ENCODE measurements around the gene ZNHIT6.

Gene ZNHIT6

GRCh38 chr1:85630493-85630892 lies 77.7 kb downstream of the ZNHIT6 start:
- H3K27ac ChIP-seq, result no peak overlapping the region
- H3K9ac ChIP-seq, result no peak overlapping the region
- H4K20me1 ChIP-seq, result no peaks in the 10 kb centered on the region
- peaks cover 0 to 44% (median 17%) of the 10 kb centered on the region in 11 experiments; a peak in 13 of 22 replicates for H3K36me3 ChIP-seq
- no peaks in the 10 kb centered on the region for H3K9me3 ChIP-seq (replicated peaks in 1 of 11)
- no peaks in the 10 kb centered on the region for H3K4me1 ChIP-seq
- no peak overlapping the region for H3K4me2 ChIP-seq
- H3K27me3 ChIP-seq, result no peaks in the 10 kb centered on the region
- TF ChIP-seq Cebpa-rat (IDR thresholded peaks at IDR 0.05), result no peak
- H3K4me3 ChIP-seq, result no peak overlapping the region

- peaks cover 0 to 36% (median 15%) of the 10 kb centered on the region in 11 experiments; a peak in 13 of 22 replicates for H3K36me3 ChIP-seq
- H3K4me3 ChIP-seq, result no peak overlapping the region
- no peak overlapping the region for H3K4me2 ChIP-seq
- no peaks in the 10 kb centered on the region for H3K27me3 ChIP-seq
- no peak for TF ChIP-seq Cebpa-rat (IDR thresholded peaks at IDR 0.05)
- H4K20me1 ChIP-seq, result no peaks in the 10 kb centered on the region
- H3K9ac ChIP-seq, result no peak overlapping the region
- no peaks in the 10 kb centered on the region for H3K9me3 ChIP-seq (replicated peaks in 1 of 11)
- H3K4me1 ChIP-seq, result no peaks in the 10 kb centered on the region
- no peak overlapping the region for H3K27ac ChIP-seq
These were observed 78.7 kb downstream of the ZNHIT6 start for GRCh38 chr1:85629532-85629920.

- Histone ChIP-seq H3K27me3 (no peaks in the 10 kb centered on the region), H3K36me3 (peaks cover 0 to 34% (median 15%) of the 10 kb centered on the region in 11 experiments; a peak in 10 of 22 replicates), H3K4me2 (no peak overlapping the region), H3K4me1 (no peaks in the 10 kb centered on the region), H3K9ac (no peak overlapping the region), H3K27ac (no peak overlapping the region), H3K9me3 (replicated peaks in 1 of 11) (no peaks in the 10 kb centered on the region), H3K4me3 (no peak overlapping the region), H4K20me1 (no peaks in the 10 kb centered on the region)
- TF ChIP-seq Cebpa-rat (IDR thresholded peaks at IDR 0.05), result no peak
These were observed 79.3 kb downstream of the ZNHIT6 start for GRCh38 chr1:85628791-85629531.

GRCh38 chr1:85626818-85627217 lies 81.4 kb downstream of the ZNHIT6 start:
- no peak for TF ChIP-seq Cebpa-rat (IDR thresholded peaks at IDR 0.05)
- peaks cover 10 to 17% (median 11%) of the 10 kb centered on the region in 11 experiments for H3K9me3 ChIP-seq (replicated peaks in 1 of 11)
- H3K9ac ChIP-seq, result no peak overlapping the region
- H3K36me3 ChIP-seq, result peaks cover 0 to 44% (median 24%) of the 10 kb centered on the region in 11 experiments; a peak in 14 of 22 replicates
- H3K4me1 ChIP-seq, result no peaks in the 10 kb centered on the region
- H3K4me2 ChIP-seq, result no peak overlapping the region
- H3K27me3 ChIP-seq, result no peaks in the 10 kb centered on the region
- H3K27ac ChIP-seq, result no peak overlapping the region
- H3K4me3 ChIP-seq, result no peak overlapping the region
- H4K20me1 ChIP-seq, result no peaks in the 10 kb centered on the region

- Histone ChIP-seq H3K36me3 (peaks cover 3 to 49% (median 33%) of the 10 kb centered on the region in 11 experiments; a peak in 17 of 22 replicates), H3K4me2 (no peak overlapping the region), H4K20me1 (no peaks in the 10 kb centered on the region), H3K4me3 (no peak overlapping the region), H3K9me3 (replicated peaks in 1 of 11) (peaks cover 23 to 32% (median 28%) of the 10 kb centered on the region in 11 experiments), H3K27ac (no peak overlapping the region), H3K4me1 (no peaks in the 10 kb centered on the region), H3K27me3 (no peaks in the 10 kb centered on the region), H3K9ac (no peak overlapping the region)
- no peak for TF ChIP-seq Cebpa-rat (IDR thresholded peaks at IDR 0.05)
These were observed 83.9 kb downstream of the ZNHIT6 start for GRCh38 chr1:85624361-85624760.

- no peak overlapping the region for H3K9ac ChIP-seq
- H3K27me3 ChIP-seq, result no peaks in the 10 kb centered on the region
- TF ChIP-seq Cebpa-rat (IDR thresholded peaks at IDR 0.05), result no peak
- H3K4me3 ChIP-seq, result no peak overlapping the region
- H3K36me3 ChIP-seq, result peaks cover 3 to 38% (median 26%) of the 10 kb centered on the region in 11 experiments; a peak in 17 of 22 replicates
- H3K4me1 ChIP-seq, result peaks cover 0 to 3% (median 0%) of the 10 kb centered on the region in 10 experiments; a peak in 2 of 20 replicates
- no peak overlapping the region for H3K4me2 ChIP-seq
- H3K9me3 ChIP-seq (replicated peaks in 1 of 11), result peaks cover 23 to 33% (median 28%) of the 10 kb centered on the region in 11 experiments
- H3K27ac ChIP-seq, result no peak overlapping the region
- no peaks in the 10 kb centered on the region for H4K20me1 ChIP-seq
These were observed 85.2 kb downstream of the ZNHIT6 start for GRCh38 chr1:85623061-85623471.

- H4K20me1 ChIP-seq, result no peaks in the 10 kb centered on the region
- peaks cover 3 to 23% (median 19%) of the 10 kb centered on the region in 11 experiments; a peak in 17 of 22 replicates for H3K36me3 ChIP-seq
- peaks cover 23 to 35% (median 30%) of the 10 kb centered on the region in 11 experiments for H3K9me3 ChIP-seq (replicated peaks in 1 of 11)
- H3K27ac ChIP-seq, result no peak overlapping the region
- H3K27me3 ChIP-seq, result no peaks in the 10 kb centered on the region
- TF ChIP-seq Cebpa-rat (IDR thresholded peaks at IDR 0.05), result no peak
- no peak overlapping the region for H3K4me3 ChIP-seq
- H3K4me1 ChIP-seq, result peaks cover 0 to 9% (median 0%) of the 10 kb centered on the region in 10 experiments; a peak in 3 of 20 replicates
- H3K9ac ChIP-seq, result no peak overlapping the region
- H3K4me2 ChIP-seq, result no peak overlapping the region
These were observed 86.8 kb downstream of the ZNHIT6 start for GRCh38 chr1:85621430-85621829.

- Histone ChIP-seq H3K9ac (no peak overlapping the region), H3K36me3 (peaks cover 3 to 23% (median 15%) of the 10 kb centered on the region in 11 experiments; a peak in 16 of 22 replicates), H3K27me3 (no peaks in the 10 kb centered on the region), H3K4me2 (no peak overlapping the region), H3K9me3 (replicated peaks in 1 of 11) (peaks cover 28 to 48% (median 37%) of the 10 kb centered on the region in 11 experiments), H4K20me1 (no peaks in the 10 kb centered on the region), H3K4me3 (no peak overlapping the region), H3K27ac (no peak overlapping the region), H3K4me1 (peaks cover 0 to 9% (median 0%) of the 10 kb centered on the region in 10 experiments; a peak in 3 of 20 replicates)
- no peak for TF ChIP-seq Cebpa-rat (IDR thresholded peaks at IDR 0.05)
These were observed 90.6 kb downstream of the ZNHIT6 start for GRCh38 chr1:85617633-85618100.

GRCh38 chr1:85616736-85617135 lies 91.5 kb downstream of the ZNHIT6 start:
- Histone ChIP-seq H3K27me3 (no peaks in the 10 kb centered on the region), H3K4me1 (peaks cover 0 to 9% (median 0%) of the 10 kb centered on the region in 10 experiments; a peak in 3 of 20 replicates), H3K36me3 (peaks cover 0 to 14% (median 5%) of the 10 kb centered on the region in 11 experiments; a peak in 10 of 22 replicates), H3K9ac (no peak overlapping the region), H3K27ac (no peak overlapping the region), H3K4me3 (no peak overlapping the region), H4K20me1 (no peaks in the 10 kb centered on the region), H3K9me3 (replicated peaks in 1 of 11) (peaks cover 19 to 38% (median 27%) of the 10 kb centered on the region in 11 experiments), H3K4me2 (no peak overlapping the region)
- TF ChIP-seq Cebpa-rat (IDR thresholded peaks at IDR 0.05), result no peak
